SU-DHL-6 (cell line): Measurements from ENCODE around the gene RALGPS1.

ENCODE experiments used
- H2AFZ ChIP-seq: fragments of 200-600 bp; sonication (generic); 2 replicates; pipeline ENCODE4 v1.6.1; 2014; ENCODE audit warnings: low read depth, mild to moderate bottlenecking, moderate library complexity, mixed read lengths, antibody characterized with exemption, low read length; ENCODE audit not compliant: severe bottlenecking
- H3F3A ChIP-seq: fragments of 200-600 bp; shearing (Covaris generic); 2 replicates; pipeline ENCODE4 v1.6.0; 2016; ENCODE audit warnings: antibody characterized with exemption, mild to moderate bottlenecking; ENCODE audit not compliant: insufficient read depth
- H3K27ac ChIP-seq: fragments of 200-600 bp; sonication (generic); 2 replicates; pipeline ENCODE4 v1.5.1; 2016; ENCODE audit warnings: low read depth, mild to moderate bottlenecking, low read length, moderate library complexity, mixed read lengths
- H3K27me3 ChIP-seq: fragments of 200-600 bp; sonication (generic), shearing (Covaris generic); 2 replicates; pipeline ENCODE4 v1.6.0; 2014; ENCODE audit warnings: mild to moderate bottlenecking, low read length
- H3K36me3 ChIP-seq: fragments of 200-600 bp; sonication (generic); 2 replicates; pipeline ENCODE4 v1.6.1; 2014; ENCODE audit warnings: mild to moderate bottlenecking, low read length, mixed read lengths
- H3K4me2 ChIP-seq: fragments of 300-600, 200-600 bp; shearing (Covaris generic), sonication (generic); 2 replicates; pipeline ENCODE4 v1.6.0; 2014; ENCODE audit warnings: low read length, low read depth, mild to moderate bottlenecking; ENCODE audit not compliant: poor library complexity, severe bottlenecking
- H3K4me3 ChIP-seq: fragments of 200-600 bp; sonication (generic); 2 replicates; pipeline ENCODE4 v1.5.1; 2014; ENCODE audit warnings: antibody characterized with exemption, low read length, mild to moderate bottlenecking, mixed read lengths; ENCODE audit not compliant: insufficient read depth, poor library complexity, severe bottlenecking
- H3K79me2 ChIP-seq: fragments of 200-600 bp; sonication (generic); 2 replicates; pipeline ENCODE4 v1.6.1; 2014; ENCODE audit warnings: mild to moderate bottlenecking, low read length, moderate library complexity; ENCODE audit not compliant: insufficient read depth
- H3K9ac ChIP-seq: fragments of 200-600 bp; sonication (generic); 2 replicates; pipeline ENCODE4 v1.7.0; 2014; ENCODE audit warnings: mild to moderate bottlenecking, low read length
- H3K9me2 ChIP-seq: fragments of 200-600 bp; sonication (generic); replicated peaks from 2 replicates; pipeline ENCODE4 v1.6.1; 2014; ENCODE audit warnings: low read length; ENCODE audit not compliant: insufficient read depth
- H3K9me3 ChIP-seq: fragments of 200-600 bp; sonication (generic); 2 replicates; pipeline ENCODE4 v1.6.1; 2014; ENCODE audit warnings: low read length, mixed read lengths; ENCODE audit not compliant: insufficient read depth
- H4K20me1 ChIP-seq: fragments of 200-600 bp; sonication (generic); 2 replicates; pipeline ENCODE4 v1.6.1; 2014; ENCODE audit warnings: low read depth, mild to moderate bottlenecking, antibody characterized with exemption, low read length, moderate library complexity, mixed read lengths
- EZH2phosphoT487 ChIP-seq: fragments of 200-600 bp; sonication (generic), shearing (Covaris generic); conservative IDR thresholded peaks from 2 replicates; pipeline ENCODE4 v1.6.1; 2018; ENCODE audit warnings: mild to moderate bottlenecking, antibody characterized with exemption, low read length, moderate library complexity, mixed read lengths
- TF ChIP-seq, protein P1 (sequence below): fragments of 200-600 bp; sonication (generic); IDR thresholded peaks from one replicate; pipeline ENCODE4 v1.5.1; 2017; ENCODE audit warnings: antibody characterized with exemption, mild to moderate bottlenecking, low read length, moderate library complexity; ENCODE audit not compliant: insufficient read depth, poor library complexity, severe bottlenecking

The RALGPS1 gene

DNA sequence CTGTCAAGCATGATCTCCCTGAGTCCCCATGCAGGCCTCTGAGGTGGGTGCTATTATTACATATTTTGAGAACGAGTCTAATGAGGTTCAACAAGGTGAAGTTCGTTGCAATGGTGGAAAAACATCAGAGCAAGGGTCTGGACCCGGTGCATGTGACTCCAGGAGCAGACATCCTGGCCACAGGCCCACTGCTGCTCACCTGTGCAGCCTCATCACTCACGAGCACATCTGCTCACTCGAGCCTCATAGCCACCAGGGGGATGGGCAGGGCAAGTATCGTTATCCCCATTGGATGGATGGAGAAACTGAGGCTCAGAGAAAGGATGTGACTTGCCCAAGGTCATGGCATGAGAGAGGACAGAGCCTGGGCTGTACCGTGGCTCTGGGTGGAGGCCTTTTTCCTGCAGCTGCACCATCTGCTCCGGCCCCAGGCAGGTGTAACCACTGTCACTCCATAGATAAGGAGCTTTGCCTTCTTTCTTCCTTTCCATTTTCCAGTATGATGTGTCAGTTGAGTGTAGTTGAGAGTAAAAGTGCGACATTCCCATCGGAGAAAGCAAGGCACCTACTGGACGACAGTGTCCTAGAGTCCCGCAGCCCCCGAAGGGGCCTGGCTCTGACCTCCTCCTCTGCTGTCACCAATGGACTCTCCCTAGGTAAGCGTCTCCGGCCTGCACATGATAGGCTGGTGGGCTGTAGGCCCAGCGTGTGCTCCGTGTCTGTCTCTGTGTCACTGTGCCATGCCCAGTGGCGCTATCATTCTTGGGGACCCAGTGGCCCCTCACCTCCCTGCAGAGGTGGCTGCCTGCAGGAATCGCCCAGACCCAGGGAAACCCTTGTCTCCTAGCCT is 281.6 kb downstream of the RALGPS1 start:
- no peak overlapping the region for H2AFZ ChIP-seq
- H3K9ac ChIP-seq, result no peak overlapping the region
- H3K4me2 ChIP-seq, result no peak overlapping the region
- no peak overlapping the region for H3K27ac ChIP-seq
- no peaks in the 10 kb centered on the region for H3K9me3 ChIP-seq
- no peak for TF ChIP-seq EZH2phosphoT487
- TF ChIP-seq, protein P1, sequence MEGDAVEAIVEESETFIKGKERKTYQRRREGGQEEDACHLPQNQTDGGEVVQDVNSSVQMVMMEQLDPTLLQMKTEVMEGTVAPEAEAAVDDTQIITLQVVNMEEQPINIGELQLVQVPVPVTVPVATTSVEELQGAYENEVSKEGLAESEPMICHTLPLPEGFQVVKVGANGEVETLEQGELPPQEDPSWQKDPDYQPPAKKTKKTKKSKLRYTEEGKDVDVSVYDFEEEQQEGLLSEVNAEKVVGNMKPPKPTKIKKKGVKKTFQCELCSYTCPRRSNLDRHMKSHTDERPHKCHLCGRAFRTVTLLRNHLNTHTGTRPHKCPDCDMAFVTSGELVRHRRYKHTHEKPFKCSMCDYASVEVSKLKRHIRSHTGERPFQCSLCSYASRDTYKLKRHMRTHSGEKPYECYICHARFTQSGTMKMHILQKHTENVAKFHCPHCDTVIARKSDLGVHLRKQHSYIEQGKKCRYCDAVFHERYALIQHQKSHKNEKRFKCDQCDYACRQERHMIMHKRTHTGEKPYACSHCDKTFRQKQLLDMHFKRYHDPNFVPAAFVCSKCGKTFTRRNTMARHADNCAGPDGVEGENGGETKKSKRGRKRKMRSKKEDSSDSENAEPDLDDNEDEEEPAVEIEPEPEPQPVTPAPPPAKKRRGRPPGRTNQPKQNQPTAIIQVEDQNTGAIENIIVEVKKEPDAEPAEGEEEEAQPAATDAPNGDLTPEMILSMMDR, result no peak
- no peaks in the 10 kb centered on the region for H3K27me3 ChIP-seq
- H3K36me3 ChIP-seq, result no peaks in the 10 kb centered on the region
- no peaks in the 10 kb centered on the region for H3K79me2 ChIP-seq
- H4K20me1 ChIP-seq, result no peaks in the 10 kb centered on the region
- H3K4me3 ChIP-seq, result no peak overlapping the region
- no peaks in the 10 kb centered on the region for H3K9me2 ChIP-seq
- no peaks in the 10 kb centered on the region for H3F3A ChIP-seq

GRCh38 chr9:127196826-127197145 is 282.2 kb downstream of the RALGPS1 start:
- H3K9ac ChIP-seq, result no peak overlapping the region
- no peaks in the 10 kb centered on the region for H3K27me3 ChIP-seq
- no peaks in the 10 kb centered on the region for H3K79me2 ChIP-seq
- TF ChIP-seq EZH2phosphoT487, result no peak
- TF ChIP-seq, protein P1, result no peak
- H3K9me2 ChIP-seq, result no peaks in the 10 kb centered on the region
- no peaks in the 10 kb centered on the region for H3K36me3 ChIP-seq
- no peaks in the 10 kb centered on the region for H3K9me3 ChIP-seq
- H2AFZ ChIP-seq, result no peak overlapping the region
- no peak overlapping the region for H3K4me3 ChIP-seq
- no peaks in the 10 kb centered on the region for H3F3A ChIP-seq
- H4K20me1 ChIP-seq, result no peaks in the 10 kb centered on the region
- no peak overlapping the region for H3K27ac ChIP-seq
- no peak overlapping the region for H3K4me2 ChIP-seq

DNA sequence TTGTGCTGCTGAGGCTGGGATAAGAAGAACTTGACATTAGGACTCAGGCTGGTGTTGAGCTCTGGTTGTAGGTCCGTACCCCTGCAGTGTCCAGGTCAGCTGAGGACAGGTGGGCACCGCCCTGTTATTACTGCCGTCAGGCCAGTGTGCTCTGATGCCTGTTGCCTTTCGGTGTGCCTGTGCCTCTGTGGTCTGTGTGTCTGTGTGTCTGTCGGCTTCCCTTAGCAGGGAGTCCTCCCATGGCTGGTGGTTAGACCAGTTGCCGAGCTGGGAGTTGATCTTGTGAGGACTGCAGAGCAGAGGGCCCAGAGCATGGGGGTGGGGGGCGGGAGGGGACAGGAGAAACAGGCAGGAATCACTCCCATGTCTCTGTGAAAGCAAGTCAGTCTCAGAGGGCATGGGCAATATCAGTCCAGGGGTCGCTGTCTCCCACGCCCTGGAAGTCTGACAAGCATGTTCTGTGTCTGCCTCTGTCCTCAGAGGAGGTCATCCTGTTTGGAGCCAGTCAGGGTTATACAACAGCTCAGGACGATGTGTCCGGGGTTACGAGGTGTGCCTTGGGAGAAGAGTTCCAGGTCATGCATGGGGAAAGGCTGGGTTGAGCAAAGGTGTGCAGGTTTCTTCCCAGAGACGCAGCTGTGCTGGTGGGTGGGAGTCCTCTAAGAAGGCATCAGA is 282.7 kb downstream of the RALGPS1 start:
- no peak overlapping the region for H3K27ac ChIP-seq
- H3F3A ChIP-seq, result no peaks in the 10 kb centered on the region
- H3K9ac ChIP-seq, result no peak overlapping the region
- no peaks in the 10 kb centered on the region for H3K27me3 ChIP-seq
- H3K9me3 ChIP-seq, result no peaks in the 10 kb centered on the region
- no peaks in the 10 kb centered on the region for H3K36me3 ChIP-seq
- H2AFZ ChIP-seq, result no peak overlapping the region
- no peak overlapping the region for H3K4me3 ChIP-seq
- H4K20me1 ChIP-seq, result no peaks in the 10 kb centered on the region
- TF ChIP-seq EZH2phosphoT487, result no peak
- TF ChIP-seq, protein P1, result no peak
- H3K79me2 ChIP-seq, result no peaks in the 10 kb centered on the region
- no peak overlapping the region for H3K4me2 ChIP-seq
- no peaks in the 10 kb centered on the region for H3K9me2 ChIP-seq
